Heart right ventricle (tissue), 16 donors: ENCODE measurements around the gene EBP. TPM values are rescaled to one million over a fixed set of nuclear protein-coding genes. Genes with fewer than 3 reads are reported as not detected.

ENCODE experiments used
- ATAC-seq, 8 donors: fragments of 200-7000 bp; cut with Tn5 transposase; one replicate each; pipeline ENCODE4 v1.9.1; 2020; ENCODE audit warnings: mild to moderate bottlenecking in 8 of 8, moderate library complexity in 8 of 8, moderate number of reproducible peaks in 1 of 8
- DNase-seq, 2 donors: peaks; one replicate each; pipeline ENCODE4 v3.0.0-alpha.2; 2020
- H3K27ac ChIP-seq, 10 donors: fragments of 200-600 bp; sonication (generic) in 2 of 10; one replicate each; pipeline versions ENCODE4 v1.5.0 to v1.8.0; 2020 to 2022; ENCODE audit warnings: mild to moderate bottlenecking in 3 of 10
- H3K27me3 ChIP-seq, 7 donors: fragments of 200-600 bp; one replicate each; pipeline ENCODE4 v1.8.0; 2021 to 2022; ENCODE audit warnings: mild to moderate bottlenecking in 2 of 7
- H3K36me3 ChIP-seq, 9 donors: fragments of 200-600 bp; sonication (generic) in 1 of 9; one replicate each; pipeline versions ENCODE4 v1.5.0 to v1.8.0; 2020 to 2022; ENCODE audit warnings: mild to moderate bottlenecking in 2 of 9
- H3K4me1 ChIP-seq, 9 donors: fragments of 200-600 bp; sonication (generic) in 1 of 9; one replicate each; pipeline versions ENCODE4 v1.5.0 to v1.8.0; 2020 to 2022; ENCODE audit warnings: mild to moderate bottlenecking in 4 of 9
- H3K4me3 ChIP-seq, 10 donors: fragments of 200-600 bp; sonication (generic) in 2 of 10; one replicate each; pipeline versions ENCODE4 v1.5.0 to v1.8.0; 2020 to 2022; ENCODE audit warnings: mild to moderate bottlenecking in 7 of 10, moderate library complexity in 2 of 10
- H3K9me3 ChIP-seq, 11 donors: fragments of 200-600 bp in 10 of 11; sonication (generic) in 2 of 11; one replicate each; pipeline versions ENCODE4 v1.5.0 to v1.8.0; 2013 to 2022; ENCODE audit warnings: mild to moderate bottlenecking in 2 of 11, control low read depth in 1 of 11, moderate library complexity in 1 of 11
- CTCF ChIP-seq, 9 donors: fragments of 200-600 bp; sonication (generic) in 2 of 9; IDR thresholded peaks; one replicate each; pipeline versions ENCODE4 v1.5.0 to v1.8.0; 2021 to 2022; ENCODE audit warnings: antibody characterized with exemption in 9 of 9, mild to moderate bottlenecking in 5 of 9, moderate library complexity in 1 of 9
- WGBS, 2 donors: extraction: QIAGEN DNeasy Blood & Tissue Kit; methylation state at CpG; one replicate each; pipeline ENCODE4 v1.1.7; 2013; ENCODE audit warnings: inconsistent platforms in 1 of 2; 5-methylcytosine and 5-hydroxymethylcytosine counted together
- intact Hi-C, 10 donors: fragments of 100-400 bp; cut with DNase I; formaldehyde crosslinking; loops; one replicate each; pipeline versions ENCODE4 v1.11.1 to v1.14.2; 2022
- polyA plus RNA-seq, 2 donors: library from polyadenylated mRNA; stranded (reverse); fragments of 200-250 nt; gene quantifications; one replicate each; pipeline ENCODE4 v1.2.3, GENCODE V29; 2013
- total RNA-seq, 10 donors: library from RNA; stranded (reverse); fragmentation: NEBNext Ultra II Directional in 3 of 10; extraction: Animal tissue kit (Norgen Biotek cat#: 25700) in 3 of 10; gene quantifications; one replicate each; pipeline versions ENCODE4 v1.2.1 to v1.2.4, GENCODE V29; 2021 to 2023
- donor health status: Arrhythmogenic right ventricular cardiomyopathy.
- donor health status: ischemic (EF 13 %, LVEDD 7.1; RV severe dilation, severe dysfunction).
- donor health status: healthy with polysubstance abuse.
- donor health status: DM: no; HTN: yes; CAD: no.
- donor health status: DM: no; HTN: no; CAD: no.
- donor health status: ischemic (EF 25% LVEDD 6.9; RV normal size, moderate dysfunction).
- donor health status: ischemic (EF 25% LVEDD 5.7; RV mildly dilated, moderate dysfunction).
- donor health status: healthy.
- donor health status: DM: yes; HTN: yes; CAD: no.
- donor health status: Ischemic cardiomyopathy.
- donor health status: ischemic (EF 35%, LVEDD 5.7; RV mildly dilated, moderate dysfunction).
- donor health status: nonischemic (EF 11% LVEDD 7.7; RV severe dilation, severe dysfunction).
- donor health status: DM: yes; HTN: yes; CAD: no.
- donor health status: PGD.
- donor health status: ischemic (EF 29% LVEDD 5.4; RV normal size, mild dysfunction).
- donor health status: nonischemic (EF 23%, LVEDD 6.1; RV moderate dilation, normal function).

EBP gene
- total and polyA plus RNA-seq, 12 donors: 35.1 to 128 (median 55.9) TPM

GRCh38 chrX:48480142-48480541 lies 41.5 kb upstream of the EBP start:
- no peaks in the 10 kb centered on the region for H3K27me3 ChIP-seq
- peaks cover 0 to 12% (median 0%) of the 10 kb centered on the region in 9 donors for H3K4me1 ChIP-seq
- WGBS, 2 donors: 95 to 96% methylated on average over 3 of the region's 3 CpGs
- peaks cover 0 to 50% (median 0%) of the 10 kb centered on the region in 9 donors for H3K36me3 ChIP-seq
- ATAC-seq (no peak), DNase-seq (no peak)
- no peak for TF ChIP-seq CTCF (IDR thresholded peaks at IDR 0.05)
- no peaks in the 10 kb centered on the region for H3K9me3 ChIP-seq
- no peak overlapping the region for H3K4me3 ChIP-seq
- no peak overlapping the region for H3K27ac ChIP-seq
- intact Hi-C loops: no loop called here

DNA sequence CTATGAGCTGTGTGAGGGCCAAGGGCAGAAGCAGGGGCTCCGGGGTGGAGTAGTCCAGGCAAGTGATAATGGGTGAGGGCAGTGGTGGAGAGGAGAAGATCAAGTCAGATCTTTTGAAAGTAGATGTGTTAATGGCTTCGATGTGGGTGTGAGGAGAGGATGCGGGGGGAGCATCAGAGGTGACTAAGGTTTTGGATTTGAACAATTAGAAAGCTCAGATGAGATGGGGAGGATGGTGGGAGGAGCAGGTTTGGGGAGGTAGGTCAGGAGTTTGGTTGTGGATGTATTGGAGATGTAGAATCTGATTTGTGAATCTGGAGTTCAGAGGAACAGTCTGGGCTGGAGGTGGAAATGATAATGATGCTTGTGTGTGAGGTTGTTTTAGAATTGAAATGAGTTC lies 41.0 kb upstream of the EBP start:
- Histone ChIP-seq H3K9me3 (no peaks in the 10 kb centered on the region), H3K4me1 (peaks cover 0 to 12% (median 0%) of the 10 kb centered on the region in 9 donors), H3K27me3 (no peaks in the 10 kb centered on the region), H3K4me3 (no peak overlapping the region), H3K27ac (no peak overlapping the region), H3K36me3 (peaks cover 0 to 50% (median 0%) of the 10 kb centered on the region in 9 donors)
- ATAC-seq (no peak), DNase-seq (no peak)
- intact Hi-C loops: no loop called here
- TF ChIP-seq CTCF (IDR thresholded peaks at IDR 0.05): no peak
- WGBS, 2 donors: 91 to 95% methylated on average over 3 of the region's 3 CpGs

GRCh38 chrX:48482526-48482925 lies 39.1 kb upstream of the EBP start:
- Histone ChIP-seq H3K27me3 (no peaks in the 10 kb centered on the region), H3K9me3 (no peaks in the 10 kb centered on the region), H3K4me1 (peaks cover 0 to 4% (median 0%) of the 10 kb centered on the region in 9 donors), H3K4me3 (no peak overlapping the region), H3K36me3 (peaks cover 0 to 51% (median 0%) of the 10 kb centered on the region in 9 donors), H3K27ac (no peak overlapping the region)
- intact Hi-C loops: no loop called here
- WGBS, 2 donors: 79 to 83% methylated on average over 6 to 7 of the region's 7 CpGs
- no peak for DNase-seq
- no peak for TF ChIP-seq CTCF (IDR thresholded peaks at IDR 0.05)
- ATAC-seq: no peak

GRCh38 chrX:48487362-48487798 lies 34.2 kb upstream of the EBP start:
- intact Hi-C loops: no loop called here
- no peaks in the 10 kb centered on the region for H3K27me3 ChIP-seq
- ATAC-seq (no peak), DNase-seq (no peak)
- no peak overlapping the region for H3K27ac ChIP-seq
- H3K36me3 ChIP-seq: peaks cover 0 to 37% (median 0%) of the 10 kb centered on the region in 9 donors
- no peak overlapping the region for H3K4me3 ChIP-seq
- H3K9me3 ChIP-seq: no peaks in the 10 kb centered on the region
- WGBS, 2 donors: 77 to 90% methylated on average over 10 of the region's 10 CpGs
- TF ChIP-seq CTCF (IDR thresholded peaks at IDR 0.05): no peak
- no peaks in the 10 kb centered on the region for H3K4me1 ChIP-seq
